Measurements from ENCODE around the gene APP.

- TF ChIP-seq CTCF (IDR thresholded peaks at IDR 0.05; ENCODE audit: insufficient read depth, low read length): no peak
- TF ChIP-seq REST (IDR thresholded peaks at IDR 0.05; ENCODE audit: insufficient replicate concordance, low read depth): no peak
Observed at GRCh38 chr21:26118938-26119540, 51.5 kb downstream of the APP start.
